Ramos (cell line): ENCODE results near the gene CHTF8.

Experiments
- in situ Hi-C: fragments of 300-500 bp; cut with MboI; formaldehyde crosslinking; loops from one replicate; pipeline ENCODE4 v1.14.3; 2022; ENCODE audit warnings: low sequenced_read_pairs; ENCODE audit not compliant: unreplicated experiment

CHTF8 gene

GRCh38 chr16:69093974-69094373 is 38.4 kb downstream of the CHTF8 start:
- in situ Hi-C loops = no loop called here

GRCh38 chr16:69089091-69089910 is 43.1 kb downstream of the CHTF8 start:
- in situ Hi-C loops = no loop called here

GRCh38 chr16:69088684-69089083 is 43.7 kb downstream of the CHTF8 start:
- in situ Hi-C loops = no loop called here

GRCh38 chr16:69087161-69087581 is 45.2 kb downstream of the CHTF8 start:
- in situ Hi-C loops = no loop called here

- in situ Hi-C loops = no loop called here
Observed at GRCh38 chr16:69085032-69085695, 47.2 kb downstream of the CHTF8 start.

- in situ Hi-C loops = no loop called here
Observed at GRCh38 chr16:69084289-69084688, 48.1 kb downstream of the CHTF8 start.

GRCh38 chr16:69083306-69083941 is 49.0 kb downstream of the CHTF8 start:
- in situ Hi-C loops = no loop called here

GRCh38 chr16:69079697-69080096 is 52.7 kb downstream of the CHTF8 start:
- in situ Hi-C loops = no loop called here

- in situ Hi-C loops = no loop called here
Observed at GRCh38 chr16:69078073-69078472, 54.3 kb downstream of the CHTF8 start.

GRCh38 chr16:69077251-69077650 is 55.1 kb downstream of the CHTF8 start:
- in situ Hi-C loops = no loop called here

- in situ Hi-C loops = no loop called here
Observed at GRCh38 chr16:69073181-69073702, 59.1 kb downstream of the CHTF8 start.

- in situ Hi-C loops = no loop called here
Observed at GRCh38 chr16:69072640-69072974, 59.8 kb downstream of the CHTF8 start.

- in situ Hi-C loops = no loop called here
Observed at GRCh38 chr16:69071036-69071435, 61.4 kb downstream of the CHTF8 start.

GRCh38 chr16:69069504-69069903 is 62.9 kb downstream of the CHTF8 start:
- in situ Hi-C loops = no loop called here
